Panc1 (cell line): ENCODE results near the gene P2RY2.

Experiments
- TF ChIP-seq, protein P1 (sequence below), 2 experiments: IDR thresholded peaks; 2 replicates each; pipeline ENCODE4 v1.6.1; 2011 to 2012; ENCODE audit warnings: low read depth in 2 of 2, control low read depth in 1 of 2, low read length in 1 of 2, mild to moderate bottlenecking in 1 of 2, moderate library complexity in 1 of 2; ENCODE audit not compliant: insufficient read depth in 1 of 2
- TF ChIP-seq, protein P2 (sequence below): fragments of 450-650 bp; IDR thresholded peaks from 2 replicates; pipeline ENCODE4 v1.5.1; 2017; ENCODE audit warnings: mild to moderate bottlenecking

DNA sequence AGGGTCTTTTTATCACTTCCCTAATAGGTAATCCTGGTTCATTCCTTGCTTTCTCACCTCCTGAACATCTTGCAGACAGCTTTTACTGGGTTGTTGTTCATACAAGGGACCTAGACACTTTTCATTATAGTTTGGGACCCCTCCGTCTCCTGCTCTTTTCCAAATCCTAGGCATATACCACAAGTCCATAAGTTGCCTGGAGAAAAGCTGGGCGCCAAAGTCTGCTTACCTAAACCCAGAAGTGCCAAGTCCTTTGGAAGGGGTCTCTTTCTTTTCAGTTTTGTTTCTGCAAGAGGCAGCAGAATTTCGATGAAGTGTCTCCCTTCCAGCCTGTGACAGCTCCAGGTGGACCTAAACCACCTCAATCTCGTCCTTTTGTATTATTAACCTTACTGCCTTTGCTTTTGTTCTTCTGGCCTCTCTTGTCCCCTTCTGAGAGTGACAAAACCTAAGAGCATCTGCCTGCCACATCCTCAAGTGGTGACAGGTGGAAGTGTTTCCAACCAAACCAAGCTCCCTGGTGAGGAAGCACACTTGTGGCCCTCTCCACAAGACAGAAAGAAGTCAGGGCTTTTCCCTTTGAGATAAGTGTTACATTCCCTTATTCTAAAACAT, 34.6 kb downstream of the P2RY2 start:
- TF ChIP-seq, protein P1, sequence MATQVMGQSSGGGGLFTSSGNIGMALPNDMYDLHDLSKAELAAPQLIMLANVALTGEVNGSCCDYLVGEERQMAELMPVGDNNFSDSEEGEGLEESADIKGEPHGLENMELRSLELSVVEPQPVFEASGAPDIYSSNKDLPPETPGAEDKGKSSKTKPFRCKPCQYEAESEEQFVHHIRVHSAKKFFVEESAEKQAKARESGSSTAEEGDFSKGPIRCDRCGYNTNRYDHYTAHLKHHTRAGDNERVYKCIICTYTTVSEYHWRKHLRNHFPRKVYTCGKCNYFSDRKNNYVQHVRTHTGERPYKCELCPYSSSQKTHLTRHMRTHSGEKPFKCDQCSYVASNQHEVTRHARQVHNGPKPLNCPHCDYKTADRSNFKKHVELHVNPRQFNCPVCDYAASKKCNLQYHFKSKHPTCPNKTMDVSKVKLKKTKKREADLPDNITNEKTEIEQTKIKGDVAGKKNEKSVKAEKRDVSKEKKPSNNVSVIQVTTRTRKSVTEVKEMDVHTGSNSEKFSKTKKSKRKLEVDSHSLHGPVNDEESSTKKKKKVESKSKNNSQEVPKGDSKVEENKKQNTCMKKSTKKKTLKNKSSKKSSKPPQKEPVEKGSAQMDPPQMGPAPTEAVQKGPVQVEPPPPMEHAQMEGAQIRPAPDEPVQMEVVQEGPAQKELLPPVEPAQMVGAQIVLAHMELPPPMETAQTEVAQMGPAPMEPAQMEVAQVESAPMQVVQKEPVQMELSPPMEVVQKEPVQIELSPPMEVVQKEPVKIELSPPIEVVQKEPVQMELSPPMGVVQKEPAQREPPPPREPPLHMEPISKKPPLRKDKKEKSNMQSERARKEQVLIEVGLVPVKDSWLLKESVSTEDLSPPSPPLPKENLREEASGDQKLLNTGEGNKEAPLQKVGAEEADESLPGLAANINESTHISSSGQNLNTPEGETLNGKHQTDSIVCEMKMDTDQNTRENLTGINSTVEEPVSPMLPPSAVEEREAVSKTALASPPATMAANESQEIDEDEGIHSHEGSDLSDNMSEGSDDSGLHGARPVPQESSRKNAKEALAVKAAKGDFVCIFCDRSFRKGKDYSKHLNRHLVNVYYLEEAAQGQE (IDR thresholded peaks at IDR 0.05; ENCODE audit: insufficient read depth in 1 of 2, low read depth in 2 of 2, low read length in 1 of 2) = no peak
- TF ChIP-seq, protein P2, sequence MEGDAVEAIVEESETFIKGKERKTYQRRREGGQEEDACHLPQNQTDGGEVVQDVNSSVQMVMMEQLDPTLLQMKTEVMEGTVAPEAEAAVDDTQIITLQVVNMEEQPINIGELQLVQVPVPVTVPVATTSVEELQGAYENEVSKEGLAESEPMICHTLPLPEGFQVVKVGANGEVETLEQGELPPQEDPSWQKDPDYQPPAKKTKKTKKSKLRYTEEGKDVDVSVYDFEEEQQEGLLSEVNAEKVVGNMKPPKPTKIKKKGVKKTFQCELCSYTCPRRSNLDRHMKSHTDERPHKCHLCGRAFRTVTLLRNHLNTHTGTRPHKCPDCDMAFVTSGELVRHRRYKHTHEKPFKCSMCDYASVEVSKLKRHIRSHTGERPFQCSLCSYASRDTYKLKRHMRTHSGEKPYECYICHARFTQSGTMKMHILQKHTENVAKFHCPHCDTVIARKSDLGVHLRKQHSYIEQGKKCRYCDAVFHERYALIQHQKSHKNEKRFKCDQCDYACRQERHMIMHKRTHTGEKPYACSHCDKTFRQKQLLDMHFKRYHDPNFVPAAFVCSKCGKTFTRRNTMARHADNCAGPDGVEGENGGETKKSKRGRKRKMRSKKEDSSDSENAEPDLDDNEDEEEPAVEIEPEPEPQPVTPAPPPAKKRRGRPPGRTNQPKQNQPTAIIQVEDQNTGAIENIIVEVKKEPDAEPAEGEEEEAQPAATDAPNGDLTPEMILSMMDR = no peak
